GM12878 (cell line): Measurements from ENCODE around the gene MRTFB.

Source experiments
- ATF2 ChIP-seq: IDR thresholded peaks from 2 replicates; pipeline ENCODE4 v1.6.1; 2012; ENCODE audit warnings: low read length, inconsistent platforms
- BCL11A ChIP-seq: IDR thresholded peaks from 2 replicates; pipeline ENCODE4 v1.6.1; 2011; ENCODE audit warnings: low read depth, low read length
- CBFB ChIP-seq: IDR thresholded peaks from 2 replicates; pipeline ENCODE4 v1.6.1; 2016; ENCODE audit warnings: antibody characterized with exemption, low read depth
- CTCF ChIP-seq, 3 experiments: IDR thresholded peaks in 2 of 3; conservative IDR thresholded peaks in 1 of 3; 2 replicates each; pipeline ENCODE4 v1.5.1; 2011; ENCODE audit warnings: low read depth in 3 of 3, low read length in 3 of 3, mild to moderate bottlenecking in 3 of 3, control low read depth in 2 of 3, moderate library complexity in 2 of 3, inconsistent platforms in 1 of 3, mixed read lengths in 1 of 3; ENCODE audit not compliant: control insufficient read depth in 2 of 3, insufficient read depth in 1 of 3; ENCODE audit errors: extremely low read depth in 1 of 3
- EZH2 ChIP-seq: IDR thresholded peaks from 2 replicates; pipeline ENCODE4 v1.6.1; 2012; ENCODE audit warnings: low read depth, mild to moderate bottlenecking, control low read depth, inconsistent platforms, low read length, borderline replicate concordance; ENCODE audit not compliant: control insufficient read depth
- JUND ChIP-seq: IDR thresholded peaks from 2 replicates; pipeline ENCODE4 v1.6.1; 2012; ENCODE audit warnings: low read depth, mild to moderate bottlenecking, low read length, improper control_type of control experiment, moderate library complexity
- NBN ChIP-seq: fragments of 450-650 bp; IDR thresholded peaks from 2 replicates; pipeline ENCODE4 v1.6.1; 2016
- POLR2A ChIP-seq: IDR thresholded peaks from 2 replicates; pipeline ENCODE4 v1.6.1; 2011; ENCODE audit warnings: low read depth, mild to moderate bottlenecking, low read length
- RB1 ChIP-seq: fragments of 450-650 bp; formaldehyde crosslinking; IDR thresholded peaks from 2 replicates; pipeline ENCODE4 v1.6.1; 2017; ENCODE audit warnings: mild to moderate bottlenecking, borderline replicate concordance
- SIN3A ChIP-seq: IDR thresholded peaks from 2 replicates; pipeline ENCODE4 v1.6.1; 2012; ENCODE audit warnings: low read depth, low read length, improper control_type of control experiment
- ZBED1 ChIP-seq: IDR thresholded peaks from 2 replicates; pipeline ENCODE4 v1.6.1; 2016; ENCODE audit warnings: borderline replicate concordance

- TF ChIP-seq NBN = no peak
- TF ChIP-seq CTCF (IDR thresholded peaks at IDR 0.05 in 2 of 3, conservative IDR thresholded peaks at IDR 0.05 in 1 of 3; ENCODE audit: control insufficient read depth in 2 of 3, extremely low read depth in 1 of 3, insufficient read depth in 1 of 3, low read depth in 3 of 3, low read length in 3 of 3) = no peak
- no peak for TF ChIP-seq EZH2
- no peak for TF ChIP-seq POLR2A
- no peak for TF ChIP-seq SIN3A
- no peak for TF ChIP-seq CBFB
- TF ChIP-seq ATF2 = no peak
- TF ChIP-seq RB1 = no peak
- no peak for TF ChIP-seq BCL11A
- TF ChIP-seq ZBED1 = no peak
- no peak for TF ChIP-seq JUND
These were observed 161.2 kb downstream of the MRTFB start for GRCh38 chr16:14232106-14232864.
